IMR-90 (cell line): Measurements from ENCODE around the gene RAPGEF3.

Experiments
- CEBPB ChIP-seq: IDR thresholded peaks from 2 replicates; pipeline ENCODE4 v1.6.1; 2012; ENCODE audit warnings: low read depth, low read length, improper control_type of control experiment
- CTCF ChIP-seq: conservative IDR thresholded peaks from 2 replicates; pipeline ENCODE4 v1.5.1; 2012; ENCODE audit warnings: mild to moderate bottlenecking, low read depth, low read length, improper control_type of control experiment
- MAZ ChIP-seq: IDR thresholded peaks from 2 replicates; pipeline ENCODE4 v1.6.1; 2012; ENCODE audit warnings: low read depth, mild to moderate bottlenecking, low read length, improper control_type of control experiment, moderate library complexity, borderline replicate concordance
- MXI1 ChIP-seq: IDR thresholded peaks from 2 replicates; pipeline ENCODE4 v1.6.1; 2012; ENCODE audit warnings: low read depth, mild to moderate bottlenecking, low read length, moderate library complexity, borderline replicate concordance
- POLR2A ChIP-seq: IDR thresholded peaks from 2 replicates; pipeline ENCODE4 v1.6.1; 2012; ENCODE audit warnings: mild to moderate bottlenecking, low read depth, low read length
- RCOR1 ChIP-seq: IDR thresholded peaks from 2 replicates; pipeline ENCODE4 v1.6.1; 2012; ENCODE audit warnings: mild to moderate bottlenecking, low read length, improper control_type of control experiment; ENCODE audit not compliant: insufficient replicate concordance
- TF ChIP-seq, protein P1 (sequence below): fragments of 150-350 bp; IDR thresholded peaks from 2 replicates; pipeline ENCODE4 v1.6.1; 2016; ENCODE audit warnings: low read depth, mild to moderate bottlenecking, low read length, moderate library complexity, borderline replicate concordance

- TF ChIP-seq CEBPB: no peak
- peak; percentile 82 for TF ChIP-seq CTCF
- no peak for TF ChIP-seq MXI1
- no peak for TF ChIP-seq POLR2A
- TF ChIP-seq, protein P1, sequence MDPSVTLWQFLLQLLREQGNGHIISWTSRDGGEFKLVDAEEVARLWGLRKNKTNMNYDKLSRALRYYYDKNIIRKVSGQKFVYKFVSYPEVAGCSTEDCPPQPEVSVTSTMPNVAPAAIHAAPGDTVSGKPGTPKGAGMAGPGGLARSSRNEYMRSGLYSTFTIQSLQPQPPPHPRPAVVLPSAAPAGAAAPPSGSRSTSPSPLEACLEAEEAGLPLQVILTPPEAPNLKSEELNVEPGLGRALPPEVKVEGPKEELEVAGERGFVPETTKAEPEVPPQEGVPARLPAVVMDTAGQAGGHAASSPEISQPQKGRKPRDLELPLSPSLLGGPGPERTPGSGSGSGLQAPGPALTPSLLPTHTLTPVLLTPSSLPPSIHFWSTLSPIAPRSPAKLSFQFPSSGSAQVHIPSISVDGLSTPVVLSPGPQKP: no peak
- no peak for TF ChIP-seq MAZ
- TF ChIP-seq RCOR1: no peak
Observed at GRCh38 chr12:47686645-47687240, 71.9 kb downstream of the RAPGEF3 start.
